ENCODE results near the gene GRIN2D.

The GRIN2D gene

DNA sequence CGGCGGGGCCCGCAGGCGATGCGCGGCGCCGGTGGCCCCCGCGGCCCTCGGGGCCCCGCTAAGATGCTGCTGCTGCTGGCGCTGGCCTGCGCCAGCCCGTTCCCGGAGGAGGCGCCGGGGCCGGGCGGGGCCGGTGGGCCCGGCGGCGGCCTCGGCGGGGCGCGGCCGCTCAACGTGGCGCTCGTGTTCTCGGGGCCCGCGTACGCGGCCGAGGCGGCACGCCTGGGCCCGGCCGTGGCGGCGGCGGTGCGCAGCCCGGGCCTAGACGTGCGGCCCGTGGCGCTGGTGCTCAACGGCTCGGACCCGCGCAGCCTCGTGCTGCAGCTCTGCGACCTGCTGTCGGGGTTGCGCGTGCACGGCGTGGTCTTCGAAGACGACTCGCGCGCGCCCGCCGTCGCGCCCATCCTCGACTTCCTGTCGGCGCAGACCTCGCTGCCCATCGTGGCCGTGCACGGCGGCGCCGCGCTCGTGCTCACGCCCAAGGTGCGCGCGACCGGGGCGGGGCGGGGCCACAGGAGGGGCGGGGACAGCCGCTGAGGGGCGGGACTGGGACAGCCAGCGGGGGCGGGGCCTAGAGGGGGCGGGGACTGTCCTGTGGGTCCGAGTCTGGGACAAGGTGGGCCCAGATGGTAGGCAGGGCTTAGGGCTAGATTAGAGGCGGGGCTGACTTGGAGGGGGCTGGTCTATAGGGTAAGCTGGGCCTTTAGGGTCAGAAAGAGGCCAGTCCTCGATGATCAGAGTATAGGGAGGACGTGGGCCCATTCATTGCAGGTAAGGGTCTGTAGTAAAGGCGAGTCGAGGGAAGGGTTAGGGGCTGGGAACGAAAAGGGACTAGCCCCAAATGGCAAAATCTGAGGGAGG, 5.1 kb downstream of the GRIN2D start:
- Histone ChIP-seq H3K36me3 (ENCODE audit: insufficient read depth) (no peaks in the 10 kb centered on the region), H3K27ac (peak overlapping the region; percentile 45), H4K20me1 (ENCODE audit: insufficient read depth) (no peaks in the 10 kb centered on the region), H3K27me3 (ENCODE audit: insufficient read depth, low read depth) (peaks cover 22% of the 10 kb centered on the region), H3K79me2 (ENCODE audit: insufficient read depth, low read depth) (no peaks in the 10 kb centered on the region; the same call in 1 of the 2 replicates), H3K9ac (peak overlapping the region; percentile 64), H3K4me1 (ENCODE audit: low read depth, poor library complexity, severe bottlenecking) (peaks cover 49% of the 10 kb centered on the region), H3K4me3 (IDR thresholded peaks at IDR 0.05; ENCODE audit: insufficient read depth, low read depth, low read length) (no peak overlapping the region), H2AFZ (ENCODE audit: low read depth) (0 out of 2 replicates have a peak overlapping the region, but pooled peaks have one; percentile 34), H3K4me2 (peak overlapping the region; percentile 91)
- TF ChIP-seq, protein P1, sequence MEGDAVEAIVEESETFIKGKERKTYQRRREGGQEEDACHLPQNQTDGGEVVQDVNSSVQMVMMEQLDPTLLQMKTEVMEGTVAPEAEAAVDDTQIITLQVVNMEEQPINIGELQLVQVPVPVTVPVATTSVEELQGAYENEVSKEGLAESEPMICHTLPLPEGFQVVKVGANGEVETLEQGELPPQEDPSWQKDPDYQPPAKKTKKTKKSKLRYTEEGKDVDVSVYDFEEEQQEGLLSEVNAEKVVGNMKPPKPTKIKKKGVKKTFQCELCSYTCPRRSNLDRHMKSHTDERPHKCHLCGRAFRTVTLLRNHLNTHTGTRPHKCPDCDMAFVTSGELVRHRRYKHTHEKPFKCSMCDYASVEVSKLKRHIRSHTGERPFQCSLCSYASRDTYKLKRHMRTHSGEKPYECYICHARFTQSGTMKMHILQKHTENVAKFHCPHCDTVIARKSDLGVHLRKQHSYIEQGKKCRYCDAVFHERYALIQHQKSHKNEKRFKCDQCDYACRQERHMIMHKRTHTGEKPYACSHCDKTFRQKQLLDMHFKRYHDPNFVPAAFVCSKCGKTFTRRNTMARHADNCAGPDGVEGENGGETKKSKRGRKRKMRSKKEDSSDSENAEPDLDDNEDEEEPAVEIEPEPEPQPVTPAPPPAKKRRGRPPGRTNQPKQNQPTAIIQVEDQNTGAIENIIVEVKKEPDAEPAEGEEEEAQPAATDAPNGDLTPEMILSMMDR (conservative IDR thresholded peaks at IDR 0.05; ENCODE audit: low read depth, low read length): no peak

DNA sequence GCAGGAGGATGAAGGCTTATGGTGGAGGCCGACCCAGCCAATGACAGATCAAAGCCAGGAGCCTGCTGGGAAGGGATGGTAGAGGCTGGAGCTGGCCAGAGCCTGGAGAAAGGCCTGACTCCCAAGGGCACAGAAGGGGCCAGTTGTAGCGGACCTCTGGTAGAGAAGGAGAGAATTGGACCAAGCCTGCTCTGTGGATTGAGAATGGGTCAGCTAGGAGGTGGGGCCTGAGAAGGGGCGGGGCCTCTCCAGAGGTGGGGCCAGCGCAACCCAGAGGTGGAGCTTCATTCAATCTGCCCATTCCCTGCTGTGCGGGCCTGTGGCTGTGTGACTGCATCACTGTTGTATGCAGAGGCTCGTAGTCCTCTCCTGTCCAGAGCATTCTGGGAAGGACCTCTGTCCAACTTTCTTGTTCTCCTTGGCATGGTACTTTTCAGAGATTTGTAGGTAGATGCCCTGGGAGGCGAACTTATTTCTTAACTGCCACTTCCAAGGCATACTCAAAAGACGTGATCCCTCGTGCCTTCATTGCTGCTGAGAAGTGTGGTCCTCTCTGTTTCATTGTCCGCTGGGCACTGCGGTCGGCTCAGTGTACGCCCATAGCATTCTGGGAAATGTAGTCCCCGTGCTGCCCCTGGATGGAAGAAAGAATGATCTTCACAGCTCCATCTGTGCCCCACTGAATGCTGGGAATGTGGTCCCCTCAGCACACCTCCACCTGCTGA, 6.7 kb downstream of the GRIN2D start:
- no peak overlapping the region for H3K9ac ChIP-seq
- TF ChIP-seq, protein P1 (conservative IDR thresholded peaks at IDR 0.05; ENCODE audit: low read depth, low read length): no peak
- H3K4me3 ChIP-seq (IDR thresholded peaks at IDR 0.05; ENCODE audit: insufficient read depth, low read depth, low read length): no peak overlapping the region
- peak overlapping the region; percentile 33 for H3K27ac ChIP-seq
- H3K79me2 ChIP-seq (ENCODE audit: insufficient read depth, low read depth): no peaks in the 10 kb centered on the region; the same call in 1 of the 2 replicates
- peaks cover 8% of the 10 kb centered on the region for H3K27me3 ChIP-seq (ENCODE audit: insufficient read depth, low read depth)
- peak overlapping the region; percentile 62 for H2AFZ ChIP-seq (ENCODE audit: low read depth)
- H3K4me2 ChIP-seq: peak overlapping the region; percentile 69
- H4K20me1 ChIP-seq (ENCODE audit: insufficient read depth): no peaks in the 10 kb centered on the region
- peaks cover 45% of the 10 kb centered on the region for H3K4me1 ChIP-seq (ENCODE audit: low read depth, poor library complexity, severe bottlenecking)
- no peaks in the 10 kb centered on the region for H3K36me3 ChIP-seq (ENCODE audit: insufficient read depth)

- Histone ChIP-seq H2AFZ (ENCODE audit: low read depth) (no peak overlapping the region), H3K9ac (no peak overlapping the region), H3K27me3 (ENCODE audit: insufficient read depth, low read depth) (peaks cover 7% of the 10 kb centered on the region; the same call in 1 of the 2 replicates), H4K20me1 (ENCODE audit: insufficient read depth) (no peaks in the 10 kb centered on the region), H3K27ac (no peak overlapping the region), H3K4me3 (IDR thresholded peaks at IDR 0.05; ENCODE audit: insufficient read depth, low read depth, low read length) (no peak overlapping the region), H3K79me2 (ENCODE audit: insufficient read depth, low read depth) (no peaks in the 10 kb centered on the region; the same call in 1 of the 2 replicates), H3K4me2 (no peak overlapping the region), H3K4me1 (ENCODE audit: low read depth, poor library complexity, severe bottlenecking) (peaks cover 43% of the 10 kb centered on the region), H3K36me3 (ENCODE audit: insufficient read depth) (no peaks in the 10 kb centered on the region)
- TF ChIP-seq, protein P1 (conservative IDR thresholded peaks at IDR 0.05; ENCODE audit: low read depth, low read length): no peak
These were observed 7.8 kb downstream of the GRIN2D start for GRCh38 chr19:48401287-48401686.

DNA sequence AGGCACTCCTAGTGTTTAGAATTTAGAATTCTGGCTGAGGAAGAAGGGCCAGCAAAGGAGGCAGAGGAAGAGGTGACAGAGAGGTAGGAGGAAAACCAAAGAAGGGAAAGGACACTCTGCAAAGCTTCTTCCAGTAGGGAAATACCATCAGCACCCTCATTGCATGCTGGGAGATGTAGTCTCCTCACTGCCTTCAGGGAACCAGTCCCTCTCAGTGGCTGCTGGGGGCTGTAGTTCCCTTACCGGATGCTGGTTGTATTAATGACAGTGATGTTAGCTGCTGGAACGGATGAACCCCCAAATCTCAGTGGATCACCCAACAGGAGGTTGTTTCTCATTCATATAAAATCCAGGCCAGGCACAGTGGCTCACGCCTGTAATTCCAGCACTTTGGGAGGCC, 10.1 kb downstream of the GRIN2D start:
- H3K4me2 ChIP-seq: peak overlapping the region; percentile 51
- H2AFZ ChIP-seq (ENCODE audit: low read depth): peak overlapping the region; percentile 25; the same call in 1 of the 2 replicates
- H3K36me3 ChIP-seq (ENCODE audit: insufficient read depth): no peaks in the 10 kb centered on the region
- TF ChIP-seq, protein P1 (conservative IDR thresholded peaks at IDR 0.05; ENCODE audit: low read depth, low read length): no peak
- no peaks in the 10 kb centered on the region for H3K79me2 ChIP-seq (ENCODE audit: insufficient read depth, low read depth)
- no peak overlapping the region for H3K4me3 ChIP-seq (IDR thresholded peaks at IDR 0.05; ENCODE audit: insufficient read depth, low read depth, low read length)
- peaks cover 24% of the 10 kb centered on the region; the same call in 1 of the 2 replicates for H3K27me3 ChIP-seq (ENCODE audit: insufficient read depth, low read depth)
- H3K27ac ChIP-seq: no peak overlapping the region
- no peaks in the 10 kb centered on the region for H4K20me1 ChIP-seq (ENCODE audit: insufficient read depth)
- H3K4me1 ChIP-seq (ENCODE audit: low read depth, poor library complexity, severe bottlenecking): peaks cover 29% of the 10 kb centered on the region
- H3K9ac ChIP-seq: no peak overlapping the region
